Activated CD4-positive, alpha-beta memory T cell treated with anti-CD3 and anti-CD28 coated beads, Interleukin-2, amount 10 ng/mL, durations not matched to agents 7 days and 5 days (primary cell): Measurements from ENCODE around the gene CLPSL1. TPM values are rescaled to one million over a fixed set of nuclear protein-coding genes. Genes with fewer than 3 reads are reported as not detected.
"Not testable (repeated sequence)": the region's sequence is repeated elsewhere in the genome, so short reads cannot be mapped to it uniquely, and the experiment has no call there.

Experiments used
- CTCF ChIA-PET: fragments of 350-600 bp; sonication (Branson Sonifier 250); formaldehyde crosslinking; loops from one replicate; lab custom pipeline; 2021; ENCODE audit warnings: antibody characterized with exemption, inconsistent platforms; lab: Charles Lee
- POLR2A ChIA-PET: fragments of 350-600 bp; sonication (Branson Sonifier 250); formaldehyde crosslinking; loops from one replicate; lab custom pipeline; 2021; ENCODE audit warnings: antibody characterized with exemption; lab: Charles Lee
- DNase-seq: peaks from one replicate; pipeline ENCODE4 v3.0.0-alpha.2; 2020
- H3K27ac Mint-ChIP-seq: one replicate; pipeline ENCODE4 v1.8.0; 2021; ENCODE audit warnings: mild to moderate bottlenecking, mixed read lengths
- H3K27me3 Mint-ChIP-seq: one replicate; pipeline ENCODE4 v1.8.0; 2021; ENCODE audit warnings: mixed read lengths
- H3K36me3 Mint-ChIP-seq: one replicate; pipeline ENCODE4 v1.8.0; 2021; ENCODE audit warnings: low read depth, mixed read lengths
- H3K4me1 Mint-ChIP-seq: one replicate; pipeline ENCODE4 v1.8.0; 2021; ENCODE audit warnings: mixed read lengths
- H3K4me3 Mint-ChIP-seq: one replicate; pipeline ENCODE4 v1.8.0; 2021; ENCODE audit warnings: mild to moderate bottlenecking, mixed read lengths
- H3K9me3 Mint-ChIP-seq: one replicate; pipeline ENCODE4 v1.8.0; 2021; ENCODE audit warnings: mixed read lengths
- total RNA-seq, 2 experiments: library from RNA; stranded (reverse); gene quantifications; one replicate each; pipeline ENCODE4 v1.2.3, GENCODE V29; 2021

Gene CLPSL1, protein sequence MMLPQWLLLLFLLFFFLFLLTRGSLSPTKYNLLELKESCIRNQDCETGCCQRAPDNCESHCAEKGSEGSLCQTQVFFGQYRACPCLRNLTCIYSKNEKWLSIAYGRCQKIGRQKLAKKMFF
- total RNA-seq = not detected

- Mint-ChIP-seq H3K27me3 (peaks cover 36% of the 10 kb centered on the region), H3K9me3 (no peaks in the 10 kb centered on the region), H3K4me3 (no peak within 1 kb of the TSS), H3K4me1 (peaks cover under 1% of the 10 kb centered on the region), H3K27ac (no peak within 1 kb of the TSS), H3K36me3 (no peaks in the 10 kb centered on the region)
- DNase-seq = no peak
- ChIA-PET POLR2A (no interaction called here), CTCF (no interaction called here)
Observed at GRCh38 chr6:35780719-35781118, at the start of gene CLPSL1. CLPSL1 (plus strand) TSS chr6:35781019; CDS start chr6:35781111, 92 bp downstream.

- Mint-ChIP-seq H3K4me1 (peaks cover 77% of the 10 kb centered on the region), H3K36me3 (no peaks in the 10 kb centered on the region), H3K9me3 (no peaks in the 10 kb centered on the region), H3K4me3 (peak overlapping the region; percentile 83), H3K27ac (peak overlapping the region; percentile 94), H3K27me3 (no peaks in the 10 kb centered on the region)
- ChIA-PET POLR2A (interaction anchor here (0.6 to 3.6 kb wide), 12 partner anchors 9 to 429 kb away, joined by 3 to 36 read pairs (median 5); partner anchors contain the start of genes FKBP5 and PPARD), CTCF (no interaction called here)
- peak; percentile 95 for DNase-seq
Observed at GRCh38 chr6:35731414-35731735, 49.4 kb upstream of the CLPSL1 start.

GRCh38 chr6:35731736-35732532 lies 48.9 kb upstream of the CLPSL1 start:
- Mint-ChIP-seq H3K36me3 (no peaks in the 10 kb centered on the region), H3K27ac (peak overlapping the region; percentile 94), H3K27me3 (no peaks in the 10 kb centered on the region), H3K9me3 (no peaks in the 10 kb centered on the region), H3K4me1 (peaks cover 72% of the 10 kb centered on the region), H3K4me3 (peak overlapping the region; percentile 83)
- ChIA-PET POLR2A (interaction anchor here (0.6 to 3.6 kb wide), 18 partner anchors 10 to 1993 kb away, joined by 3 to 36 read pairs (median 4); partner anchors contain the start of genes DEF6, FKBP5 and PPARD), CTCF (interaction anchor here (0.6 to 2.8 kb wide), 5 partner anchors 51 to 210 kb away, joined by 3 to 20 read pairs (median 3); no protein-coding TSS in a partner anchor)
- DNase-seq = peak; percentile 95

GRCh38 chr6:35733633-35734032 lies 47.2 kb upstream of the CLPSL1 start:
- Mint-ChIP-seq H3K27ac (no peak overlapping the region), H3K4me1 (peaks cover 63% of the 10 kb centered on the region), H3K9me3 (no peaks in the 10 kb centered on the region), H3K36me3 (no peaks in the 10 kb centered on the region), H3K27me3 (no peaks in the 10 kb centered on the region), H3K4me3 (no peak overlapping the region)
- no peak for DNase-seq
- POLR2A ChIA-PET = interaction anchor here (0.6 to 3.6 kb wide), 4 partner anchors 16 to 59 kb away, joined by 3 to 36 read pairs (median 9); partner anchors contain the start of gene FKBP5
- CTCF ChIA-PET = interaction anchor here (0.8 to 2.8 kb wide), 11 partner anchors 17 to 165 kb away, joined by 3 to 20 read pairs (median 4); no protein-coding TSS in a partner anchor

- not testable (repeated sequence) for H3K27me3 Mint-ChIP-seq, H3K27ac Mint-ChIP-seq, H3K4me3 Mint-ChIP-seq, H3K36me3 Mint-ChIP-seq, H3K9me3 Mint-ChIP-seq, DNase-seq
- H3K4me1 Mint-ChIP-seq = peaks cover 56% of the 10 kb centered on the region
- ChIA-PET POLR2A (interaction anchor here (0.7 to 3.6 kb wide), 5 partner anchors 17 to 91 kb away, joined by 3 to 36 read pairs (median 3); partner anchors contain the start of gene FKBP5), CTCF (interaction anchor here (0.7 to 2.8 kb wide), 12 partner anchors 17 to 170 kb away, joined by 3 to 20 read pairs (median 4); no protein-coding TSS in a partner anchor)
Observed at GRCh38 chr6:35734319-35734718, 46.5 kb upstream of the CLPSL1 start.

GRCh38 chr6:35735452-35735851 lies 45.4 kb upstream of the CLPSL1 start:
- no peaks in the 10 kb centered on the region for H3K27me3 Mint-ChIP-seq
- POLR2A ChIA-PET = interaction anchor here (1.3 to 1.8 kb wide), 3 partner anchors 48 to 154 kb away, joined by 3 to 9 read pairs (median 5); no protein-coding TSS in a partner anchor
- no peaks in the 10 kb centered on the region for H3K36me3 Mint-ChIP-seq
- H3K9me3 Mint-ChIP-seq = no peaks in the 10 kb centered on the region
- H3K4me1 Mint-ChIP-seq = peaks cover 45% of the 10 kb centered on the region
- CTCF ChIA-PET = interaction anchor here (1.1 to 5.2 kb wide), 25 partner anchors 10 to 476 kb away, joined by 3 to 90 read pairs (median 11); partner anchors contain the start of genes FKBP5 and ZNF76
- H3K27ac Mint-ChIP-seq = no peak overlapping the region
- no peak for DNase-seq
- no peak overlapping the region for H3K4me3 Mint-ChIP-seq

GRCh38 chr6:35736253-35736894 lies 44.4 kb upstream of the CLPSL1 start:
- Mint-ChIP-seq H3K36me3 (no peaks in the 10 kb centered on the region), H3K4me1 (peaks cover 37% of the 10 kb centered on the region)
- CTCF ChIA-PET = interaction anchor here (0.7 to 5.2 kb wide), 57 partner anchors 9 to 477 kb away, joined by 3 to 90 read pairs (median 5); partner anchors contain the start of genes DEF6, FKBP5 and ZNF76

GRCh38 chr6:35736982-35737412 lies 43.8 kb upstream of the CLPSL1 start, which contains the start of gene ARMC12:
ARMC12 (plus strand) TSS chr6:35737032; CDS start chr6:35737109, 77 bp downstream.
- H3K4me1 Mint-ChIP-seq = peaks cover 33% of the 10 kb centered on the region
- no peaks in the 10 kb centered on the region for H3K9me3 Mint-ChIP-seq
- no peaks in the 10 kb centered on the region for H3K27me3 Mint-ChIP-seq
- H3K4me3 Mint-ChIP-seq = no peak within 1 kb of the TSS
- ChIA-PET POLR2A (interaction anchor here (1.3 to 1.8 kb wide), 4 partner anchors 10 to 155 kb away, joined by 3 to 9 read pairs (median 6); no protein-coding TSS in a partner anchor), CTCF (interaction anchor here (0.7 to 5.2 kb wide), 61 partner anchors 9 to 478 kb away, joined by 3 to 90 read pairs (median 5); partner anchors contain the start of genes FKBP5 and ZNF76)
- DNase-seq = no peak
- H3K27ac Mint-ChIP-seq = no peak within 1 kb of the TSS
- H3K36me3 Mint-ChIP-seq = no peaks in the 10 kb centered on the region

More at GRCh38 chr6:35736253-35736894, 44.4 kb upstream of the CLPSL1 start:
- H3K9me3 Mint-ChIP-seq = no peaks in the 10 kb centered on the region
- no peak overlapping the region for H3K27ac Mint-ChIP-seq
- H3K4me3 Mint-ChIP-seq = no peak overlapping the region
- DNase-seq = peak; percentile 85
- POLR2A ChIA-PET = interaction anchor here (0.7 to 1.8 kb wide), 5 partner anchors 9 to 214 kb away, joined by 3 to 9 read pairs (median 5); no protein-coding TSS in a partner anchor
- no peaks in the 10 kb centered on the region for H3K27me3 Mint-ChIP-seq

DNA sequence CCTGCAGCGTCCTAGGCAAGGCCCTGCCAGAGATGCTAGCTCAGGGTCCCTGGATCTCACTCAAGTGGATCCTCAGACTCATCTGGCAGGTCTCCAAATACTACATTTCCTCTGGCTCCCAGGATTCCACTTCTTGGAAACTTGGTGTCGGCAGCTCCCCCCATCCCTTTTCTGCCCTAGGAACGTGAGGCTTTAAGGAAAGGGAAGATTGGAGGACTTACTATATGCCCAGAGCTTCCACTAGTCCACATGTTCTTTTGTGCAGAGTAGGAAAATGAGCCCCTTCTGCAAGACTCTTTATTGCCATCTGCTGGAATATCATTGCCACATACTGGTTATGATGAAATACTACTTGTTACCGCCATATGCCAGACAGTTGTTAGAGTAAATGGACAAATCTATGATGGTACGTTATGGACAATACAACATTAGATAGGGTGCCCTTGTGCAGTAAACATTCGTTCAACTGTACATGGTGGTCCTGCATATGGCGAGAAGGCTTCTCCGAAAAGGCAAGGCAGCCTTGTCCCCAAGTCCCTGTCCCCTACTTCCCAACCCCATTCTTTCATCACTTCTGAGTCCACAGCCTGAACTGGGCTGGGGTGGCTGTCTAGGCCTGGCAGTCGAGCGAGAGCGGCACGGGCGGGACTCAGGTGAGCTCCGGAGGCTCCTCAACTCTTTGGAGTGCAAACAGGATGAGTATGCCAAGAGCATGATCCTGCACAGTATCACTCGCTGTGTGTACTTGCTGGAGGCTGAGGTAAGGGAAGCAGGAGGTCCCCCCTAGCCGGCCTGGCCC lies 43.2 kb upstream of the CLPSL1 start:
- POLR2A ChIA-PET = interaction anchor here (1.5 to 1.8 kb wide), 2 partner anchors 10 to 153 kb away, joined by 5 to 6 read pairs; no protein-coding TSS in a partner anchor
- CTCF ChIA-PET = interaction anchor here (0.6 to 5.2 kb wide), 42 partner anchors 9 to 393 kb away, joined by 3 to 90 read pairs (median 6); no protein-coding TSS in a partner anchor
- Mint-ChIP-seq H3K27ac (no peak overlapping the region), H3K36me3 (no peaks in the 10 kb centered on the region), H3K4me1 (peaks cover 28% of the 10 kb centered on the region), H3K27me3 (no peaks in the 10 kb centered on the region), H3K9me3 (no peaks in the 10 kb centered on the region), H3K4me3 (no peak overlapping the region)
- DNase-seq = no peak

- no peaks in the 10 kb centered on the region for H3K9me3 Mint-ChIP-seq
- no peak overlapping the region for H3K4me3 Mint-ChIP-seq
- H3K36me3 Mint-ChIP-seq = no peaks in the 10 kb centered on the region
- no peaks in the 10 kb centered on the region for H3K27me3 Mint-ChIP-seq
- ChIA-PET POLR2A (interaction anchor here (0.7 kb wide), 1 partner anchor 217 kb away, joined by 3 read pairs; no protein-coding TSS in a partner anchor), CTCF (interaction anchor here (0.7 to 5.2 kb wide), 7 partner anchors 59 to 375 kb away, joined by 3 to 90 read pairs (median 7); no protein-coding TSS in a partner anchor)
- peaks cover 14% of the 10 kb centered on the region for H3K4me1 Mint-ChIP-seq
- DNase-seq = no peak
- no peak overlapping the region for H3K27ac Mint-ChIP-seq
Observed at GRCh38 chr6:35739645-35740524, 40.9 kb upstream of the CLPSL1 start.
